Colon (tissue), 2 donors: ENCODE data around the gene POLE.
"Not testable (repeated sequence)": the region's sequence is repeated elsewhere in the genome, so short reads cannot be mapped to it uniquely, and the experiment has no call there.

Experiments used
- FAIRE-seq: peaks from 2 replicates; lab custom pipeline; 2012; peaks lifted over from hg19 to GRCh38; lab: Jason Lieb, UNC
- donor health status: control.
- donor health status: control.

Gene POLE

DNA sequence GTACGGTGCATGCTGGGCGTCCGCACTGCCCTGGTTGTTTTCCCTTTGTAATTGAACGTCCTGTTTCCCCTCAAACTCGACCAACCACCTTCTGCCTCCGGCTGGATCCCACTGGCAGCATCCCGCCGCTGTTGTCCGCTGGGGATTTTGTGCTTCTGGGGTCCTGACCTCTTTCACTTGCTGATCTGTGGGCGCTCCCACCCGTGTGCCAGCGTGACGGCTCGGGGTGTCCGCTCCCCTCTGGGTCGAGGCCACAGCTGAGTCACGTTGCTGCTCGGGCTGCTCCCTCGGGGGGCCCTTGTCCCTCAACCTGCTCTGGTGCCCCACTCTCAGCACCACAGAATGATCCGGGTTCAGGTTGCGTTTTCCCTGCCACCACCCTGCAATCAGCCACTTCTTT, 31.5 kb upstream of the POLE start:
- no peak for FAIRE-seq

- FAIRE-seq: no peak
These were observed 30.6 kb upstream of the POLE start for GRCh38 chr12:132717531-132718387.

DNA sequence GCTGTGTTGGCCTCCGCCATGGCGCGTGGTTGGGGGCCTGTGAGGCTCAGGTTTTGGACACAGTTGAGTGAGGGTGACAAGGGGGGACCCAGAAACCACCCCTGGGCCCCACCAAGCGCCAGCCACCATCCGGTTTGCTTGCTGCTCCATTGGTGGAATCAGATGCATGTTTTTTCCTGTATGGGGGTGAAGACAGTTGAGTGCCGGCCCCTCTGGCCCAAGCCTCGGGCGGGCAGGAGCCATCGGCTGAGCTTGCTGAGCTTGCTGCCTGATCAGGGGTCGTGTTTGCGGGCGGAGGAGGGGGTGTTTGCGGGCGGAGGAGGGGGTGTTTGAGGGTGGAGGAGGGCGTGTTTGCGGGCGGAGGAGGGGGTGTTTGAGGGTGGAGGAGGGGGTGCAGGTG, 29.9 kb upstream of the POLE start:
- no peak for FAIRE-seq

- FAIRE-seq: no peak
These were observed 29.2 kb upstream of the POLE start for GRCh38 chr12:132716356-132716755.

- no peak for FAIRE-seq
These were observed 28.7 kb upstream of the POLE start for GRCh38 chr12:132715874-132716273.

DNA sequence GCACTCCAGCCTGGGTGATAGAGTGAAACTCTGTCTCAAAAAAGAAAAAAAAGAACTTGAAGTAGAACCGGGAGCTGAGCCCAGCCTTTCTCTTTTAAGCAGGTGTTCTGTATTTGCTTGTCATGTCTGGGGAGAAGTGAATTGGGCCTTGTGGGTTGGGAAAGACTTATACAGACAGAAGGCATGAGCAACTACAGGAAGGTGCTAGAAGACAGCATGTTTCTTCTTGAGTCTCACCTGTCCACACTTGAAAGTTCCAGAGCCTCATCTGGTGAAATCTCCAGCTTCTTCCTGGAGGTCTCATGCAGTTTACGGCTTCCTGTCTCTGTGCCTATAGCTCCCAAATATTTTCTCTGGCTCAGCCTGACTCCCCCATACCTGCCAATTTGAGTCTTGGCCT, 26.0 kb upstream of the POLE start:
- FAIRE-seq: no peak

- no peak for FAIRE-seq
These were observed 24.1 kb upstream of the POLE start for GRCh38 chr12:132711080-132711843.

DNA sequence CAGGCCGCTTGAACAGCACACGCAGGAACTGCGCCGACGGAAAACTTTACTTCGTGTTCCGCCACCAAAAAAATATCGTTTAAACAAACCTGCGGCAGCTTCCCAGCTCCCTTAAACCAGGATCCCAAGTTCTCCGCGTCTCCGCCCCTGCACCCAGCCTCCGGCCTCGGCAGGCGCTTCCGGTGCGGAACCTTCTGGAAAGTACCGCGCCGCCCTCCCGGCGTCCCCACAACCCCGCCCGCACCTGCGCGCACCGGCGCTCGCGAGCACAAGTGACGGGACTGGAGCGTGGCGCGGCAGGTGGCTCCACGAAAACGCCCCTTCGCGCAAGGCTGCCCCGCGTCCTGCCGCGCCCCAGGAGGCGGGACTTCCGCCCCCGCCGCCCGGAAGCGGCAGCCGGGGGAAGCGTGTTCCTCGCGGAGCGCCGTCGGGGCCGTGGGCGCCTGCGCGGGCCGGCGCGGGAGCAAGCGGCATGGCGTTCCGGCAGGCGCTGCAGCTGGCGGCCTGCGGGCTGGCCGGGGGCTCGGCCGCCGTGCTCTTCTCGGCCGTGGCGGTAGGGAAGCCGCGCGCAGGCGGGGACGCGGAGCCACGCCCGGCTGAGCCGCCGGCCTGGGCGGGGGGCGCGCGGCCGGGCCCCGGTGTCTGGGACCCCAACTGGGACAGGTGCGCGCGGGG, 23.4 kb upstream of the POLE start, which contains the start of gene PGAM5:
TSS of gene PGAM5 (plus strand) at position 438 of the 675 bp plus-strand sequence. CDS start at position 473, 35 bp downstream.
- FAIRE-seq: no peak

- no peak for FAIRE-seq
These were observed 22.9 kb upstream of the POLE start for GRCh38 chr12:132710043-132710404.

- no peak for FAIRE-seq
These were observed 21.0 kb upstream of the POLE start for GRCh38 chr12:132708150-132708549.

GRCh38 chr12:132707241-132707640, 20.1 kb upstream of the POLE start:
- no peak for FAIRE-seq

GRCh38 chr12:132703641-132704040, 16.5 kb upstream of the POLE start:
- no peak for FAIRE-seq

DNA sequence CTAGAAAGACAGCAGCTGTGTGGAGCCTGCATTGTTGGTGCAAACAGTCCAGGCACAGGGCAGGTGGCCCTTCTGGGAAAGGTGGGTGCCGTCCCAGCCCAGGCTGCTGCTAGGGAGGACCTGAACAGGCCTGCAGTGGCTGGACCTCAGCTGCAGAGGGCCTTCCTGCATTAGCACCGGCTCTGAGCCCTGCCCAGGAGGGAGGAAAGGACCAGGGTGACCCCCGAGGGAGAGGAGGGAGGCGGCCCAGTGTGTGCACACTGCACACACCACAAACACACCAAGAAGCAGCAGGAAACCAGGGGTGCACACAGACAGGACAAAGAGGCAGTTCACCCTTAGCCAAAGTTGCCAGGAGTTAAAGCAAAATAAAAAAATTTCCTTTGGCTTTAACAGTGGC, 15.5 kb upstream of the POLE start:
- no peak for FAIRE-seq

DNA sequence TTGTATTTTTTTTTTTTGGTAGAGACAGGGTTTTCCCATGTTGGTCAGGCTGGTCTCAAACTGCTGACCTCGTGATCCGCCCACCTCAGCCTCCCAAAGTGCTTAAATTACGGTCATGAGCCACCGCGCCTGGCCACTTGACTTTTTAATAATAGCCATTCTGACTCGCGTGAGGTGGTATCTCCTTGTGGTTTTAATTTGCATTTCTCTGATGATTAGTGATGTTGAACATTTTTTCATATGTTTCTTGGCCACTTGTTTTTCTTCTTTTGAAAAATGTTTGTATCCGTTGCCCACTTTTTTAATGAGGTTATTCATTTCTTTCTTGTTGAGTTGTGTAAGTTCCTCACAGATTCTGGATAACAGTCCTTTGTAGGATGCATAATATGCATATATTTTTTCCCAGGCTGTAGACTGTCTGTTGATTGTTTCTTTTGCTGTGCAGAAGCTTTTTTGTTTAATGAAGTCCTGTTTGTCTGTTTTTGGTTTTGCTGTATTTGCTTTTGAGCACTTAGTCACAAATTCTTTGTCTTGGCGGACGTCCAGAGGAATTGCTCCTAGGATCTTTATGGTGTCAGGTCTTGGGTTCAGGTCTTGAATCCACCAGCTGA, 13.2 kb upstream of the POLE start:
- no peak for FAIRE-seq

DNA sequence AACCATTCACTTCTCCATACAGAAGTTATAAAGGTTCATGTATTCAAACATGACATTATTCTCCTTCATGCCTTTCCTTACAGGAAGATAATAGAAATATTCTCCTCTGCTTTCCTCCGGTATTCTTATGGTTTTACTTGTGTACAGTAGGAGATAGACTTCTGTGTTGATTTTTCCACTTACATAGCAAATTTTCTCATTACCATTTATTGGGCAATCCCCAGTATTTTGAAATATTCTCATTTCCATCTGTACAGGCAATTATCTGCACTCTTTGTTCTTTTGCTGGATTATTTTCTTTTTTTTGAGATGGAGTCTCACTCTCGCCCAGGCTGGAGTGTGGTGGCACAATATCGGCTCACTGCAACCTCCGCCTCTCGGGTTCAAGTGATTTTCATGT, 11.2 kb upstream of the POLE start:
- no peak for FAIRE-seq

DNA sequence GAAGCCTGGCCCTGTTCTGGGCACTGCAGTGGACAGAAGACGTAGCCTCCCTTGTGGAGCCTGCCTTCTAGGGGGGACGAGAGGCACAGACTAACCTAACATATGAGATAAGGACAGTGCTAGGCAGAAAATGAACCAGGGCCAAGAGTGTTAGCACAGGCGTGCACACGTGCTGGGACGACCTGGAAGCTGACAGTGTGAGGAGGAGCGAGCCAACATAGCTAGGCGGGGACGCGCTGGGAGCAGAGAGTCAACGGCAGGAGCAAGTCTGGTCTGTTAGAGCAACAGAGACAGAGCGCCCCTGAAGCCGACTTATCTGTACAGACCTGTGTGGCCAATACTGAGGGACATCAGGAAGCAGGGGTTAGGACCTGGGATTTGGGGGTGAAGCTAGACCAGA, 8.3 kb upstream of the POLE start:
- FAIRE-seq: no peak

- not testable (repeated sequence) for FAIRE-seq
These were observed 7.7 kb upstream of the POLE start for GRCh38 chr12:132694888-132695287.

- FAIRE-seq: not testable (repeated sequence)
These were observed 4.9 kb upstream of the POLE start for GRCh38 chr12:132692030-132692429.

DNA sequence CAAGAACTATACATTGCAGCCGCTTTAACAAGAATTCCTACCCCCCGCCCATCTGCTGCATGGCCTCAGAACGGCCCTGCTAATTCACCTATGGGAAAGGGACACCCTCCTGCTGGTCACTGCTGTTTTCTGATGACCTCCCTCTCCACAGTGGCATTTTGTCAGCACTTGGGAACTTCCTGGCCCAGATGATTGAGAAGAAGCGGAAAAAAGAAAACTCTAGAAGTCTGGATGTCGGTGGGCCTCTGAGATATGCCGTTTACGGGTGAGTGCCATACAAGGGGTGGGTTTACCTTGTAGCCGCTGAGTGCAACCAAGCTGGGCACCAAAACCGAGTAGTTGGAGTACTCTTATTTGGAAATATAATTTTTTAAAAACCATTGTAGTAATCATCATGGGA, 3.0 kb upstream of the POLE start:
- no peak for FAIRE-seq

- FAIRE-seq: no peak
These were observed 2.1 kb upstream of the POLE start for GRCh38 chr12:132689227-132689626.

- FAIRE-seq: no peak
These were observed 324 bp downstream of the POLE start for GRCh38 chr12:132686825-132687210.

GRCh38 chr12:132685400-132685799, 1.7 kb downstream of the POLE start:
- FAIRE-seq: no peak

DNA sequence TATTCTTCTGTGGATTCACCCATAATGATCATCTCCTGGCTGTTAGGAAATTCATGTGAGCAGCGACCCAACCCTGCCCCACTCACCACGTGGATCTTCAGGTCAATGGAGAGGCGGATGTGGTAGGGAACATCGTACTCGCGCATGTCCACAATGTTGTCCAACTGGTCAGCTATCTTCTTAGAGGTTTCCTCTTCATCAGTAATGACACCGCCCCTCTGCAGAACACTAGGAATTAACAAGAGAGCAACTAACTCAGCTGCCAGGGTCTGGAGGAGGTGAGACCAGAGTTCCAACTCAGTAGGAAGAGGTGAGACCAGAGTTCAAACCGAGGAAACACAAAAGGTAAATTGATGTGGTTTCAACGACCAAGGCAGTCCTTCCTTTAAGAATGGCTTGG, 9.7 kb downstream of the POLE start:
- FAIRE-seq: no peak
